HG03378 (cell line): ENCODE data around the gene ULBP1.
"Not testable (repeated sequence)": the region's sequence is repeated elsewhere in the genome, so short reads cannot be mapped to it uniquely, and the experiment has no call there.

Experiments used
- ATAC-seq: cut with Tn5 transposase; IDR thresholded peaks from one replicate; pipeline ENCODE4 v1.9.1; 2021; ENCODE audit warnings: mild to moderate bottlenecking, moderate library complexity; ENCODE audit not compliant: unreplicated experiment

Gene ULBP1

GRCh38 chr6:149951096-149951495 is 12.6 kb upstream of the ULBP1 start:
- ATAC-seq, result no peak

GRCh38 chr6:149951626-149952025 is 12.1 kb upstream of the ULBP1 start:
- ATAC-seq, result no peak

- ATAC-seq, result not testable (repeated sequence)
Measured at GRCh38 chr6:149953390-149953789, 10.4 kb upstream of the ULBP1 start.

GRCh38 chr6:149953934-149954327 is 9.8 kb upstream of the ULBP1 start:
- ATAC-seq, result not testable (repeated sequence)

- ATAC-seq, result not testable (repeated sequence)
Measured at GRCh38 chr6:149954328-149954983, 9.3 kb upstream of the ULBP1 start.

- ATAC-seq, result not testable (repeated sequence)
Measured at GRCh38 chr6:149954984-149955653, 8.6 kb upstream of the ULBP1 start.

GRCh38 chr6:149955654-149956317 is 8.0 kb upstream of the ULBP1 start:
- ATAC-seq, result not testable (repeated sequence)

- not testable (repeated sequence) for ATAC-seq
Measured at GRCh38 chr6:149958124-149958523, 5.6 kb upstream of the ULBP1 start.

GRCh38 chr6:149959806-149960205 is 3.9 kb upstream of the ULBP1 start:
- not testable (repeated sequence) for ATAC-seq

GRCh38 chr6:149960488-149960887 is 3.3 kb upstream of the ULBP1 start:
- no peak for ATAC-seq

- no peak for ATAC-seq
Measured at GRCh38 chr6:149961728-149962425, 1.9 kb upstream of the ULBP1 start.

GRCh38 chr6:149962461-149963211 is 1.1 kb upstream of the ULBP1 start:
- ATAC-seq, result no peak

GRCh38 chr6:149963212-149963461 is 606 bp upstream of the ULBP1 start:
- no peak for ATAC-seq

GRCh38 chr6:149964308-149965193 is 808 bp downstream of the ULBP1 start:
- no peak for ATAC-seq

- no peak for ATAC-seq
Measured at GRCh38 chr6:149965194-149966020, 1.7 kb downstream of the ULBP1 start.

GRCh38 chr6:149966319-149966718 is 2.6 kb downstream of the ULBP1 start:
- ATAC-seq, result not testable (repeated sequence)

- no peak for ATAC-seq
Measured at GRCh38 chr6:149967591-149967990, 3.8 kb downstream of the ULBP1 start.

GRCh38 chr6:149967999-149968398 is 4.3 kb downstream of the ULBP1 start:
- not testable (repeated sequence) for ATAC-seq

GRCh38 chr6:149968909-149969308 is 5.2 kb downstream of the ULBP1 start:
- not testable (repeated sequence) for ATAC-seq
